ENCODE data around the gene ST3GAL6.

Gene ST3GAL6

DNA sequence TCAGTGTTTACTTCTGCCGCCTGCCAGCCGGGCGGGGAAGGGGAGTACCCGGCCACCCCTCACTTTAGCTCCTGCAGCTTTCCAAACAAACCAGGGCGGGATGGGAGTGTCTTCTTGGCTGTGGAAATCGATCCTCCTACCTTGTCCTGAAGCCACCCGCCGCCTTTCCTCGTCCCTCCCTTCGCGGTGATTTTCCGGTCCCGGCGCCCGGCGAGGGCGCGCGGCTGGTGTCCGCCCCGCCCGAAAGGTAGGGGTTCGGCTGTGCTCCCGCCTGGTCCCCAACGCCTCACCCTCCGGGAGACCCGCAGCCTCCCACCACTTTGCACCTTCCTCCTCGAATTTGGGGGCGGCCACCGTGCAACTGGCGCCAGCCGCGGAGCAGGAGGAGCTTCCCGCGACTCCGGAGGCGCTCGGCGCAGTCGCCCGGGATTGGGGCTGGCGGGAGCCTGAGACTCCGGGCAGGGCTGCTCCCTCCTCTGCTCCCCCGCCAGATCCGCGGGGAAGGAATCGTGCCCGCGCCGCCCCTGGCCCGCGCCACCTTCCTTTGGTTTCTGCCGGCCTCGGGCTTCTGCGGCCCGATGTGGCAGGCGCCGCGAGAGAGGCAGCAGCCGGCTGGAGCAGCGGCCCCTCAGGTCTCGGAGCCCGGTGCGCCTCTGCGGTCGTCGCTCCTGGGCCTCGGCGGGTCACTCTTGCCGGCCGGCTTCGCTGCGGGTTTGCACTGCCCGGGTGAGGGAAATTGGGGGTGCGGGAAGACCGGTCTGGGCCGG is 30.7 kb upstream of the ST3GAL6 start:
- DNase-seq (ENCODE audit: low spot score) = peak; percentile 42
- in situ Hi-C loops (cut with MboI; ENCODE audit: low pct_unique_long_range_greater_than_20kb, low sequenced_read_pairs, unreplicated experiment) = no loop called here
- TF ChIP-seq, protein P1, sequence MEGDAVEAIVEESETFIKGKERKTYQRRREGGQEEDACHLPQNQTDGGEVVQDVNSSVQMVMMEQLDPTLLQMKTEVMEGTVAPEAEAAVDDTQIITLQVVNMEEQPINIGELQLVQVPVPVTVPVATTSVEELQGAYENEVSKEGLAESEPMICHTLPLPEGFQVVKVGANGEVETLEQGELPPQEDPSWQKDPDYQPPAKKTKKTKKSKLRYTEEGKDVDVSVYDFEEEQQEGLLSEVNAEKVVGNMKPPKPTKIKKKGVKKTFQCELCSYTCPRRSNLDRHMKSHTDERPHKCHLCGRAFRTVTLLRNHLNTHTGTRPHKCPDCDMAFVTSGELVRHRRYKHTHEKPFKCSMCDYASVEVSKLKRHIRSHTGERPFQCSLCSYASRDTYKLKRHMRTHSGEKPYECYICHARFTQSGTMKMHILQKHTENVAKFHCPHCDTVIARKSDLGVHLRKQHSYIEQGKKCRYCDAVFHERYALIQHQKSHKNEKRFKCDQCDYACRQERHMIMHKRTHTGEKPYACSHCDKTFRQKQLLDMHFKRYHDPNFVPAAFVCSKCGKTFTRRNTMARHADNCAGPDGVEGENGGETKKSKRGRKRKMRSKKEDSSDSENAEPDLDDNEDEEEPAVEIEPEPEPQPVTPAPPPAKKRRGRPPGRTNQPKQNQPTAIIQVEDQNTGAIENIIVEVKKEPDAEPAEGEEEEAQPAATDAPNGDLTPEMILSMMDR (IDR thresholded peaks at IDR 0.05; ENCODE audit: extremely low read depth, insufficient read depth, missing control alignments) = no peak

DNA sequence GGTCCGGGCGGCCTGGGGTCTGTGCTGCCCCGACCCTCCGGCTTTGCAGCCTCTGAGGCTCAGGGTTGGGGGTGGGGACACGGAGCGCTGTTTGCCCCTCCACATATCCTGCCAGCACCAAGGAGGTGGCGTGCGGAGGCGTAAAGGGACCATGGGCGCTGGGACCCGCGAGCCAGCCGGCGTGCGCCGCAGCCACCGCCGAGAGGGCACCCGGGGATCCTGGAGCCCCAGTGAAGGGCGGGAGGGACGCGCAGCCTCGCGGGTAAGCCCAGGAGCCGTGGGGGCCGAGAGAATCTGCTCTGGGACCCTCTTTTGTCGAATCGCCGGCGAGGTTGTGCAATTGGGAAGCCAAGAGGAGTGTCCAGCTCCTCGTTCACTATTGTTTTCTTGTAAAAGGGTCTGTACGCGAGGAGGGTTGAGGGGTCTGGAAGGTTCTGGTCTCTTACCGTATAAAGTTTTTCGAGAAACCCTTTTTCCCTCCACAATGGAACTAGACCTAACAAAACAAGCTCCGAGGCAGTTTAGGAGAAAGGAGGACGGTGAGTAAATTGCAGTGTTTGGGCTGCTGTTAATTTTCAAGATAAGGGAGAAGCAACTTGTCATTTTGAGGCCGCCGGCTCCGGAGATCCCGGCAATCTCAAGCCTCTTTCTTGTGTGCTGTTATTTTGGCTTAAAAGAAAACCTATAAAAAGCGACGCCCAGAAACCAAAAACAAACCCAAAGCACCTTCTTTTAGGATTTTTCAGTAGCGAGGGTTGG is 29.9 kb upstream of the ST3GAL6 start:
- DNase-seq (ENCODE audit: low spot score) = peak; percentile 44
- TF ChIP-seq, protein P1 (IDR thresholded peaks at IDR 0.05; ENCODE audit: extremely low read depth, insufficient read depth, missing control alignments) = no peak
- in situ Hi-C loops (cut with MboI; ENCODE audit: low pct_unique_long_range_greater_than_20kb, low sequenced_read_pairs, unreplicated experiment) = no loop called here

DNA sequence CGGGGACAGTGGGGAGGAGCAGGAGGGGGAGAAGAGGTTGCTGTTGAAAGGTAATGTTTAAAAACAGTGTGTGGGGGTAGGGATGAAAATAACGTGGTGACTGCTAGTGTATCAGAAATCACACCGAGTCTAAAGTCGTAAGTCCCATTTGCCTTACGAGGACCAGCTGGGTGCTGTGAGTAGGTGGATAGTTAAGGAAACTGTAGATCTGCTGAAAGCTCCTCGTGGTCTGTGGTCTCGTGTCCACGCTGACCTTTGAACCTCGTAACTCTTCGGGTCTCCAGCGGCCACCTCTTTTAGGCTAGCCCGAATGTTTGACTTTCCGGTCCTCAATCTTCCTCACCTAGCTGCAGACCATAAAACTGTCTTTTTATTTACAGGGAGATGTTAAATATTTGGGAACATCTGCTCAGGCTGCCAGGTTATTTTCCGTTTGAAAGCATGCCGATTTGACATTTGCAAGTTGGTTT is 29.3 kb upstream of the ST3GAL6 start:
- in situ Hi-C loops (cut with MboI; ENCODE audit: low pct_unique_long_range_greater_than_20kb, low sequenced_read_pairs, unreplicated experiment) = no loop called here
- DNase-seq (ENCODE audit: low spot score) = peak; percentile 61
- TF ChIP-seq, protein P1 (IDR thresholded peaks at IDR 0.05; ENCODE audit: extremely low read depth, insufficient read depth, missing control alignments) = no peak

DNA sequence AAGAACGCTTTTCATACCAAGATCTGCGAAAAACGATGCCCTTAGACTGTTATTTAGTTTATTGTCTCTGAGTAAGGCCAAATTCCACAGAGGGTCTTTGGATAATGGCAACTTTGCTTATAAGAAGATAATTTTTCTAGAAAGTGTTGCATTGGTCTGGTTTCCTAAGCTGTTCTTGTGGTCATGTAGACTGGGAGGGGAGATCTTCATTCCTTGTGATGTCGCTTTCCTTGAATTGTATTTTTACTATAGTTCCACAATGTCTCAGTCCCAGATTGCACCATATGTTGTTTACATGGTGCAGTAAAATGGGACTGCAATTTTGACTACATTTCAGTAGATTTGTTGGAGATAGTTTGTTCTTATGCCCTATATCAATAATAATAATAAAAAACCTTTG is 28.8 kb upstream of the ST3GAL6 start:
- in situ Hi-C loops (cut with MboI; ENCODE audit: low pct_unique_long_range_greater_than_20kb, low sequenced_read_pairs, unreplicated experiment) = no loop called here
- no peak for DNase-seq (ENCODE audit: low spot score)
- TF ChIP-seq, protein P1 (IDR thresholded peaks at IDR 0.05; ENCODE audit: extremely low read depth, insufficient read depth, missing control alignments) = no peak

DNA sequence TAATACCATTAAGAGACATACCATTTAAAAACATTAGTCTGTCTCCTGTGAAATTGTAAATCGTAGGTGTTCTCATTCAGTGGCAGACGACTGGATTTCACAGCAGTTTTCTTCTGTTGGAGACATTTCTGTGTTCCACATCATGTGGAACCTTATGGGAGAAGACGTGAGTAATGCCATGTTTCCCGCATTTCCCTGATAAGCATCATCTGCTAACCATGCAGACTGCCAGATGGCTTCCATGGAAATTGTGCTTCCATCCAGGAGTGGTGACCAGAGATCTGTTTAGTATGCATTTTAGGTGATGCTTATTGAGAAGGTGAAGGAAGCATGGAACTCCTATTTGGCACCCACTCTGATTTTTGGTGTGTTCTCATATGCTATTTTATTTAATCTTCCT is 28.4 kb upstream of the ST3GAL6 start:
- DNase-seq (ENCODE audit: low spot score) = no peak
- in situ Hi-C loops (cut with MboI; ENCODE audit: low pct_unique_long_range_greater_than_20kb, low sequenced_read_pairs, unreplicated experiment) = no loop called here
- TF ChIP-seq, protein P1 (IDR thresholded peaks at IDR 0.05; ENCODE audit: extremely low read depth, insufficient read depth, missing control alignments) = no peak

DNA sequence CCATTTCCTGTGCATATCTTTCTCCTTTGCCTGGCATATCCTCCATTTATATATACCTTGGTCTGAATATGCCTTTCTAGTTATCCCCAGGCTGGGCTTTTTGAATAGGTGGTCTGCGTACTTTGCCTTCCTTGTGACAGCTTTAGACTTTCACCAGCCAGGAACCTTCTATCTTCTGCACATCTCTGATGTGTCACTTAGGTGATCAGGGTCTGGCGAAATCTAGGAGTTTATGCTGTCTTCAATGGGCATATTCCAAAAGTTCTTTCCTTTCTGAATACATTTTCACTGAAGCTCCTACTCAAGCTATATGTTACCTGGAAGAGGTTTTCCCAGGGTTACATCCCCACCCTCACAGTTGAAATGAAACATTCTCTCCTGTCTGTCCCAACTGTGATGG is 27.8 kb upstream of the ST3GAL6 start:
- DNase-seq (ENCODE audit: low spot score) = no peak
- in situ Hi-C loops (cut with MboI; ENCODE audit: low pct_unique_long_range_greater_than_20kb, low sequenced_read_pairs, unreplicated experiment) = no loop called here
- TF ChIP-seq, protein P1 (IDR thresholded peaks at IDR 0.05; ENCODE audit: extremely low read depth, insufficient read depth, missing control alignments) = no peak

All from GM13977 (cell line).